HuH-7 (cell line): ENCODE measurements around the gene LGALS9C.
"Not testable (repeated sequence)": the region's sequence is repeated elsewhere in the genome, so short reads cannot be mapped to it uniquely, and the experiment has no call there.

Experiments
- DNase-seq: peaks from one replicate; pipeline ENCODE4 v3.0.0; 2011; ENCODE audit warnings: low spot score

LGALS9C gene

DNA sequence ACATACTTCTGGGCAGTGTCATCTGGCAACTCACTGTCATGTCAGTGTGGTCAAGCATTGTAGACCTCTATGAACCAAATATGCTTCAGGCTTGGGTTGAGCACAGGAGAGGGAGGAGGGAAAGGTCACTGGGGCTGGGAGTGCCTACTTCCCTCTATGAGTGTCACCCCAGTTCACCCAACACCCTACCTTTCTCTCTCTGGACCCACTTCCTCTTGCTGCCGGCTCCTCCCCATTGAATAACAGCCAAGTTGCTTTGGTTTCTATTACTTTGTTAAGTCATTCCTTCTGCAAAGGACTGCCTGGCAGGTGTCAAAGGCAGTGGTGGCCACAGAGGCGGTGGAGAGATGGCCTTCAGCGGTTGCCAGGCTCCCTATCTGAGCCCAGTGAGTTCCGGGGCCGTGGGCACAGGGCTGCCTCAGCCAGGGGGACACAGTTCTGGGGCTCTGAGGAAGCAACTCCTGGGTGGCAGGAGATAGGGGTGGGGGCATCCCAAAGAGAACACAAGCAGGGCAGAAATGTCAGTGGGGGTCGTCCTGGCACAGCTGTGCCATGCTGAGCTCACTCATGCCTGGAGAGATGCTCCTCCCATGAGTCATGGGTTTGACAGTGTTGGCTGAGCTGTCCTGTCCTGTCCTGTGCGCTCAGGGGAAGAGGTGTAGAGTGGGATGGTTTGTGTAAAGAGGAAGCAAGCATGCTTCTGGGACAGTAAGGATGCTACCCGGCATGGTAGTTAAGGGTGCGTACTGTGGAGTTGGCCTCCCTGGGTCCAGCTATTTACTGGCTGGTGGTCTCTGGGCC lies at the start of gene LGALS9C:
LGALS9C (plus strand) TSS at position 282 of the 801 bp plus-strand sequence; CDS start at position 348, 66 bp downstream.
- not testable (repeated sequence) for DNase-seq

- DNase-seq = not testable (repeated sequence)
Measured at GRCh38 chr17:18432206-18432605, 44.4 kb upstream of the LGALS9C start.

DNA sequence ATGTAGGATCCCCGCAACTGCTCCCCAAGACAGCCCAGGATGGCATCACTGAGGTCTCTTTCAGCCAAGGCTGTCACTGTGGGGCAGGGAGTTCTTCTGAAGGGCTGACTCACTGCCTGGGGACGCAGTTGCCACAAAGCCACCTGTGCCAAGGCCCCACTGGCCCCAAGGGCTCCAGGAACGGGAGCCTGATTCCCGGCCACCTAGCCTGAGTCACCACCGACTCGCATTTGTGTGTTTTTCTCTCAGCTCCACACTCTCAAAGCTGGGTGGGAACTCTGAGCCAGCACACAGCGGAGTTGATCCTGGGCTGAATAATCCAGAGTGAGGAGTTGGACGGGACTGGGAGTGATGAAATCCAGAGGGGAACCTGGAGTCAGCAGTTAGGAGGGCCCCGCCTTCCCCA lies 37.1 kb upstream of the LGALS9C start:
- DNase-seq = not testable (repeated sequence)

GRCh38 chr17:18442093-18442492 lies 34.5 kb upstream of the LGALS9C start:
- not testable (repeated sequence) for DNase-seq

DNA sequence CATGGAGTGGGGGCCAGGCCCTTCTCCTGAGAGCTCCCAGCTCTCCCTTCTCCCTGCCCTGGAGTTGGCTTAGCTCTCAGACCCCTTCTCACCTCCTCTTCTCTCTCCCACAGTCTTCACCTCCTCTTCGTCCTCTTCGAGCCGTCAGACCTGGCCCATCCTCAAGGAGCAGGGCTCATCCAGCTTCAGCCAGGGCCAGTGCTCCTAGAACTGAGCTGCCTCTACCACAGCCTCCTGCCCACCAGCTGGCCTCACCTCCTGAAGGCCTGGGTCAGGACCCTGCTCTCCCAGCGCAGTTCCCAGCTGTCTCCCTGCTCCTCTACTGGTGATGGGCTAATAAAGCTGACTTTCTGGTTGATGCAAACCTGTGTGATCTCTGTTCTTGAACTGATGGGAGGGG lies 34.1 kb upstream of the LGALS9C start:
- DNase-seq = not testable (repeated sequence)

DNA sequence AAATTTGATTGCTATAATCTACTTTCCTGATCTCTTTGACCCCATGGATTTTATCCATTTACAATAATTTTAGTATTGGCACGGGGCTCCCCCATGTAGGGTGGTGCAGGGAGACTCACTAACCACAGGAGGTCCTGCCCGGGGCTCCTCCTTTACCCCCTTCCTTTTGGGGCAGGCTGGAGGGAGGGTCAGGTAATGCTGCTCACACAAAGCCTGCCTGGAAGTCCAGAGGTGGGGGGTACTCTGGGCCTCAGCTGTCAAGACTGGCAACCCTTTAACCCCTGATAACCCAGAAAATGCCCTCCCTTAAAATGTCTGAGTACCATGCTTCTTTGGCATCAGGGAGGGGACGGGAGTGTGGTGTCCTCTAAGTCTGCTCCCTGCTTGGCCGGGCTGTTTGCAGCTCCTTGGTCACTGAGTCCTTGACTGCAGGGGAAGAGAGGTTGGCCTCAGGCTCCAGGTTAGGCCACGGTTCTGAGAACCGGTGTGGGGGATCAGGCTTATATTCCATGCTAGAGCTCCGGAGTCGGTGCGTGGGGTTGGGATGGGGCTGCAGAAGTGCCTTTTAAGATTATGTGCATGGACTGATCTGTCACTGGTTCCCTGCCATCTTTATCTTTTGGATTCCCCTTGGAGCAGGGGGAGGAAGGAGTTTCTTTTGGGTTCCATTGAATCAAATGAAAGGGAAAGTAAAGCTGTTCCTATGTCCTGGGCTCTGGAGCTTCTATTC lies 28.9 kb upstream of the LGALS9C start:
- DNase-seq = not testable (repeated sequence)

- not testable (repeated sequence) for DNase-seq
Measured at GRCh38 chr17:18448311-18448710, 28.3 kb upstream of the LGALS9C start.

GRCh38 chr17:18449833-18450232 lies 26.8 kb upstream of the LGALS9C start:
- DNase-seq = not testable (repeated sequence)

DNA sequence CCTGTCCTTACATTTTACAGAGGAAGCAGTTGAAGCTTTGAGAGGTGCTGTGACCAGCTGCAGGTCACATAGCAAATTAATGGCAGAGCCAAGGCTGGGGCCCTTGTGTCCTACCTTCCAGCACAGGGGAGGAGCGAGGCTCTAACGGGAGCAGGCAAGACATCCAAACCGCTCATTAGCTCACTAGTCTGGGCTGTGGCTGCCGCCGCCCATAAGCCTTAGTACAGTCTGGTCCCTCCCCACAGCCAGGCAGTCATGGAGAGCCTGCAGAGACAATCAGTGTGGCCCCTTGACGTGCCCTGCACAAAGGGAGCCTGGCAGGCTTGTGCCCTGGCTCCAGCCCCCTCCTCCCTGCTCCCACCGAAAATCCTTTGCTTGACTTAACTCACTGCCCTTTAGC lies 25.6 kb upstream of the LGALS9C start:
- not testable (repeated sequence) for DNase-seq

DNA sequence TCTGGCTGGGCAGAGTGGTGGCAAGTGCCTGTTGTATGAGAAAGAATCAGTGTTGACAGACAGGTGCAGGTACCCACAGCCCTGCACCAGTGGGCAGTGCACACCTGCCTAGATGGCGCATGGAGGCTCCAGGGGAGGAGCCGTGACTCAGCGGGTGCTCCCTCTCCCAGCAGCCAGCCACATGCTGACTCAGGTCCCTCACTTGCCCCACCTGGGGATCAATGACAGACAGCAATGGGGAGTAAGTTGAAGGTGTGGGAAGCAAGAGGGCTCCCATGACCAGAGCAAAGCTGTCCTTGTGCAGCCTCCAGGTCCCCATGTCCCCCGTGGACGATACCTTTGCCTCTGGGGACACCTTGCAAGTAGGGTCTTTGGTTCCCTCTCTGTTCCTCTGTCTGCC lies 24.6 kb upstream of the LGALS9C start:
- DNase-seq = not testable (repeated sequence)

GRCh38 chr17:18459035-18459434 lies 17.6 kb upstream of the LGALS9C start:
- DNase-seq = not testable (repeated sequence)

- DNase-seq = not testable (repeated sequence)
Measured at GRCh38 chr17:18463831-18464502, 12.6 kb upstream of the LGALS9C start.

GRCh38 chr17:18466250-18466983 lies 10.2 kb upstream of the LGALS9C start:
- not testable (repeated sequence) for DNase-seq

GRCh38 chr17:18467001-18467400 lies 9.6 kb upstream of the LGALS9C start:
- DNase-seq = not testable (repeated sequence)

- not testable (repeated sequence) for DNase-seq
Measured at GRCh38 chr17:18468472-18469171, 8.0 kb upstream of the LGALS9C start.

- not testable (repeated sequence) for DNase-seq
Measured at GRCh38 chr17:18469837-18470236, 6.8 kb upstream of the LGALS9C start.

GRCh38 chr17:18470345-18470930 lies 6.2 kb upstream of the LGALS9C start:
- not testable (repeated sequence) for DNase-seq

DNA sequence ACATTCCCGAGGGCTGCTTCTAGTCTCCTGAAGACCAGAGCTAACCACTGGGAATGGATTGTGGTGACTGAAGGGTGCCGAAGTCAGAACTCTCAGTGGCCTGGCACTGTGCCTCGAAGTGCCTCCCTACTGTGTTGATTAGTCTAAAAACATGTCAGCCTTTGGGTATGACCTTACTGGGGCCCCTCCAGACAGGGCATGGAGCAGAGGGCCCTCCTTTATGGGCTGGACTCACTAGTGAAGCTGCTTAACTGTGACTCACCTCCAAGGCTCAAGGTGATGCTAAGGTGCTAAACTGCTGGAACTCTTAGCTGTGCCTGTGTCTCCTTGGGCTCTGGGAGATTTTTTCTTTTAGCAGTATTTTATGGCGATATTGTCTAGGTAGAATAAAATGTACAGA lies 2.6 kb upstream of the LGALS9C start:
- not testable (repeated sequence) for DNase-seq

- not testable (repeated sequence) for DNase-seq
Measured at GRCh38 chr17:18474754-18475153, 1.8 kb upstream of the LGALS9C start.

DNA sequence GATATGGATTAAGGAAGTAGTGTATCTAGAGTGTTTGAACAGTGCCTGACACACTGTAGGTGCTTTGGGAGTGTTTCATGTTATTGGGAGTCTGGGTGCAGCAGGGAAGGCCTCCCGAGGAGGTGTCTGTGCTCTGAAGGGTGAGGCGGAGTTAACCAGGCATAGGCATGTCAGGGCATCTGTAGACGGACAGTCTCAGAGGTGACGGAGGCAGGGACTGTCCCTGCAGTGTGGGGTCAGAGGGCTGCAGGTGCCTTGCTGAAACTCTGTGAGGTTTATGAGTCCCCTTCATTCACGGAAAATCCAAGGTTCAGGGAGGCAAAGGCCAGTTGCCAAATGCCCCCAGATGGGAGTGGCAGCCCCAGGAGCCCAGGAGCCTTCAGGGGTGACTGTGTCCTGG lies 778 bp downstream of the LGALS9C start:
- not testable (repeated sequence) for DNase-seq

DNA sequence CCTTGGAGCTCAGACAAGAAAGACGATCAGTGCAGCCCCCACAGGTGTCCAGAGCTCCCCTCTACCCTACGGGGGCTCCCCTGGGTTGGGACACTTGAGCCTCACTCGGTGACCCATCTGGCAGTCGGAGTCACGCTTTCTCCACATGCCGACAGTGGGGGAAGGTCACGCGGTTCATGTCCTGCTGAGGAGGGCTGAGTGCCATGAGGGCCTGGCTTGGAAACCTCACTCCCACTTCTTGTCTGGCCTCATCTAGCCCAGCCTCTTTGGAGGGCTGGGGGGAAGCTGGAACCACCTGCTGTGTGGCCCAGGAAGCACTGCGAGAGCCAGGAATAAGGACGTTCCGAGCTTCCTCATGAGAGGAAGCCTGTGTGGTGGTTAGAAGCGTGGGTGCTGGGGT lies 1.8 kb downstream of the LGALS9C start:
- DNase-seq = not testable (repeated sequence)
